A673 (cell line): ENCODE measurements around the gene MAML2.

Source experiments
- CTCF ChIP-seq: fragments of 300-800, 200-600 bp; sonication (generic); conservative IDR thresholded peaks from 2 replicates; pipeline ENCODE4 v1.5.1; 2017; ENCODE audit warnings: low read depth, mild to moderate bottlenecking, antibody characterized with exemption, low read length, moderate library complexity, mixed read lengths
- EZH2 ChIP-seq: fragments of 200-600 bp; sonication (generic); IDR thresholded peaks from 2 replicates; pipeline ENCODE4 v1.6.1; 2017; ENCODE audit warnings: borderline replicate concordance, low read depth, mild to moderate bottlenecking, mixed read lengths, antibody characterized with exemption, low read length; ENCODE audit not compliant: poor library complexity, severe bottlenecking

GRCh38 chr11:96228910-96229309, 114.1 kb downstream of the MAML2 start:
- TF ChIP-seq CTCF, result no peak
- no peak for TF ChIP-seq EZH2
